ENCODE results near the gene ZNF580. TPM values are rescaled to one million over a fixed set of nuclear protein-coding genes. Genes with fewer than 3 reads are reported as not detected.

The ZNF580 gene
- total and polyA plus RNA-seq, 2 of the 13 experiments (the other 11 are each of a cell fraction or from before 2014, with no cell fraction given): 4.4 to 6.0 TPM

GRCh38 chr19:55683449-55684261 is 42.9 kb downstream of the ZNF580 start (continued):
- TF ChIP-seq HINFP (CRISPR knock-in tag; IDR thresholded peaks at IDR 0.05; ENCODE audit: low read depth): peak; percentile 60; the same call in 1 of the 2 replicates
- no peak for TF ChIP-seq SNAPC2 (CRISPR knock-in tag; IDR thresholded peaks at IDR 0.05)
- TF ChIP-seq MAFK (conservative IDR thresholded peaks at IDR 0.05 in 1 of 2, IDR thresholded peaks at IDR 0.05 in 1 of 2; ENCODE audit: low read length in 2 of 2): no peak
- no peak for TF ChIP-seq ZNF136 (CRISPR knock-in tag; IDR thresholded peaks at IDR 0.05; ENCODE audit: low read depth)
- TF ChIP-seq NFE2 (CRISPR knock-in tag; IDR thresholded peaks at IDR 0.05): no peak
- no peak for TF ChIP-seq ZNF260 (CRISPR knock-in tag; IDR thresholded peaks at IDR 0.05; ENCODE audit: borderline replicate concordance, low read depth)
- no peak for TF ChIP-seq KLF13 (CRISPR knock-in tag; IDR thresholded peaks at IDR 0.05)
- TF ChIP-seq KLF6 (CRISPR knock-in tag; IDR thresholded peaks at IDR 0.05): no peak
- TF ChIP-seq HOXA9 (CRISPR knock-in tag; IDR thresholded peaks at IDR 0.05; ENCODE audit: borderline replicate concordance): no peak
- peak; percentile 96 for TF ChIP-seq ELF3 (CRISPR knock-in tag; IDR thresholded peaks at IDR 0.05)
- no peak for TF ChIP-seq BATF2 (CRISPR knock-in tag; IDR thresholded peaks at IDR 0.05)
- no peak for TF ChIP-seq MLLT10 (CRISPR knock-in tag; IDR thresholded peaks at IDR 0.05)
- peak; percentile 48; the same call in 1 of the 2 replicates for TF ChIP-seq ZNF614 (CRISPR knock-in tag; IDR thresholded peaks at IDR 0.05; ENCODE audit: borderline replicate concordance)
- TF ChIP-seq ZKSCAN8 (CRISPR knock-in tag; IDR thresholded peaks at IDR 0.05; ENCODE audit: borderline replicate concordance): no peak
- TF ChIP-seq NBN (conservative IDR thresholded peaks at IDR 0.05): no peak
- no peak for TF ChIP-seq ZNF180 (CRISPR knock-in tag; IDR thresholded peaks at IDR 0.05; ENCODE audit: borderline replicate concordance, low read depth)
- no peak for TF ChIP-seq ZNF576 (CRISPR knock-in tag; IDR thresholded peaks at IDR 0.05)
- TF ChIP-seq MEIS2 (CRISPR knock-in tag; IDR thresholded peaks at IDR 0.05): no peak
- peak; percentile 88 for TF ChIP-seq YEATS4 (CRISPR knock-in tag; IDR thresholded peaks at IDR 0.05; ENCODE audit: borderline replicate concordance)
- TF ChIP-seq RFX3 (CRISPR knock-in tag; IDR thresholded peaks at IDR 0.05): no peak
- peak; percentile 73 for TF ChIP-seq HDAC2 (CRISPR knock-in tag; IDR thresholded peaks at IDR 0.05)
- 0 out of 2 replicates have a peak, but pooled peaks have one; percentile 21 for TF ChIP-seq PPARG (CRISPR knock-in tag; conservative IDR thresholded peaks at IDR 0.05)
- TF ChIP-seq KMT2A (CRISPR knock-in tag; IDR thresholded peaks at IDR 0.05): peak; percentile 65
- TF ChIP-seq SRSF1 (optimal IDR thresholded peaks at IDR 0.05; ENCODE audit: low read depth, low read length): no peak
- TF ChIP-seq GMEB2 (CRISPR knock-in tag; IDR thresholded peaks at IDR 0.05; ENCODE audit: low read depth): no peak
- TF ChIP-seq REXO4 (CRISPR knock-in tag; IDR thresholded peaks at IDR 0.05; ENCODE audit: borderline replicate concordance): no peak
